K562 (cell line): Measurements from ENCODE around the gene MED31. TPM values are rescaled to one million over a fixed set of nuclear protein-coding genes. Genes with fewer than 3 reads are reported as not detected.
A peak's percentile ranks its signal among the peaks of the same experiment; 100 is the strongest.

Source experiments
- MAZ ChIP-seq, 2 experiments: fragments of 450-650 bp in 1 of 2; sonication (generic) in 1 of 2; formaldehyde crosslinking; IDR thresholded peaks in 1 of 2; conservative IDR thresholded peaks in 1 of 2; 2 replicates each; pipeline versions ENCODE4 v1.4.0 to v1.5.0; 2020; ENCODE audit warnings: mild to moderate bottlenecking in 1 of 2, missing genetic modification reagents in 1 of 2
- RBM22 ChIP-seq: fragments of 200-400 bp; formaldehyde crosslinking; IDR thresholded peaks from 2 replicates; pipeline ENCODE4 v1.6.1; 2018; ENCODE audit warnings: low read length, low read depth; ENCODE audit not compliant: poor library complexity, severe bottlenecking
- RHOXF2B ChIP-seq: fragments of 250-450 bp; sonication (Bioruptor Pico); conservative IDR thresholded peaks from 2 replicates; pipeline ENCODE4 v1.5.1; 2021
- SIN3A ChIP-seq, 2 experiments: fragments of 150-350 bp in 1 of 2; IDR thresholded peaks; 2 replicates each; pipeline ENCODE4 v1.6.1; 2011 to 2016; ENCODE audit warnings: borderline replicate concordance in 2 of 2, low read depth in 2 of 2, low read length in 2 of 2, mild to moderate bottlenecking in 2 of 2, moderate library complexity in 2 of 2; ENCODE audit not compliant: control insufficient read depth in 1 of 2
- SIN3B ChIP-seq: fragments of 450-650 bp; IDR thresholded peaks from 2 replicates; pipeline ENCODE4 v1.6.1; 2017; ENCODE audit warnings: low read depth, mild to moderate bottlenecking, moderate library complexity
- SUPT5H ChIP-seq: fragments of 450-650 bp; IDR thresholded peaks from 2 replicates; pipeline ENCODE4 v1.6.1; 2016
- TAF9B ChIP-seq: fragments of 450-650 bp; IDR thresholded peaks from 2 replicates; pipeline ENCODE4 v1.6.1; 2018; ENCODE audit warnings: mild to moderate bottlenecking; ENCODE audit not compliant: partially characterized antibody
- polyA plus RNA-seq, 8 experiments: library from polyadenylated mRNA; depleted of rRNA in 4 of 8; stranded (reverse) in 5 of 8; unstranded in 3 of 8; fragments of >200 nt; fragmentation: Nextera tagmentation in 2 of 8; fragmentation: Illumina TruSeq in 1 of 8; extraction: Ambion mirVana in 2 of 8; extraction: Trizol in 1 of 8; gene quantifications; 2 replicates each; pipeline versions ENCODE4 v1.2.1 to v1.2.3, GENCODE V29; 2011 to 2014; ENCODE audit warnings: inconsistent platforms in 1 of 8, missing spikeins in 1 of 8
- total RNA-seq, 7 experiments: library from RNA; depleted of rRNA in 6 of 7; stranded (reverse); fragments of >200 nt in 6 of 7; fragmentation: Illumina TruSeq in 2 of 7; extraction: Trizol in 2 of 7; gene quantifications; 2 replicates each; pipeline versions ENCODE4 v1.2.1 to v1.2.3, GENCODE V29; 2011 to 2021; ENCODE audit warnings: low replicate concordance in 1 of 7
- TF ChIP-seq, protein P1 (sequence below), 2 experiments: IDR thresholded peaks; 2 replicates each; pipeline ENCODE4 v1.6.1; 2011; ENCODE audit warnings: borderline replicate concordance in 1 of 2, control low read depth in 1 of 2, low read depth in 1 of 2, low read length in 1 of 2, mild to moderate bottlenecking in 1 of 2, mixed read lengths in 1 of 2, moderate library complexity in 1 of 2; ENCODE audit not compliant: insufficient read depth in 1 of 2, insufficient read length in 1 of 2, poor library complexity in 1 of 2, severe bottlenecking in 1 of 2; ENCODE audit errors: extremely low read depth in 1 of 2
- TF ChIP-seq, protein P2 (sequence below): fragments of 250-450 bp; sonication (Bioruptor Pico); IDR thresholded peaks from 2 replicates; pipeline ENCODE4 v1.6.1; 2021; ENCODE audit warnings: mild to moderate bottlenecking
- TF ChIP-seq, protein P3 (sequence below): sonication (generic); formaldehyde crosslinking; IDR thresholded peaks from 2 replicates; pipeline ENCODE4 v1.4.0; 2020; ENCODE audit warnings: mild to moderate bottlenecking, missing genetic modification reagents

MED31 gene
- total and polyA plus RNA-seq, 9 of the 15 experiments (the other 6 are each of a cell fraction or from before 2014, with no cell fraction given) = 6.4 to 39.9 (median 14.6) TPM

DNA sequence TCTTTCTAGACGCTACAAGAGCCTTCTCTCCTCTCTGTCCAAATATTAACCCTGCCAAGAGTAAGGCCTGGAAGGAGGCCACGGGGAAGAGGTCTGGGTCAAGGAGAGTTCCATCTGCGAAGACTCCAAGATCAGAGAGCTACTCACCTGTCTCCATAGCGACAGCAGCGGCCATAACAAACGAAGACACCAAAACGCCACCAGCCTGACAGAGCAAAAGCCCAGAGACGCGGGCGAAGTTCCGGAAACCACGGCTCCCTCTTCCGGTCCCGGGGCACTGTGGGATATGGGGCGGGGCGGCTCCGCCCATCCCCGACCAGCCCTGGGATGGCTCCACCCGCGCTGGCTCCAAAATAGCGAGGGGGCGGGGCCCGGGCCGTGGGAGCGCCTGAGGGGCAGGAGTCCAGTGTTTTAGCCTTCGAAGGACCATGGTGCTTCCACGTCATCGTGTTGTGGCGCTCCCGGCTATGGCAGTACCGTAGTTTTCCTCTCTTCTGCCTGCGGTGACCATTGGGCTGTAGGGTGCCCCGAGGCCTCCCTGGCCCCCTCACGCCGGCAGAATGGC is at the start of gene MED31, which contains the start of gene C17orf100 (continued):
- TF ChIP-seq, protein P1, sequence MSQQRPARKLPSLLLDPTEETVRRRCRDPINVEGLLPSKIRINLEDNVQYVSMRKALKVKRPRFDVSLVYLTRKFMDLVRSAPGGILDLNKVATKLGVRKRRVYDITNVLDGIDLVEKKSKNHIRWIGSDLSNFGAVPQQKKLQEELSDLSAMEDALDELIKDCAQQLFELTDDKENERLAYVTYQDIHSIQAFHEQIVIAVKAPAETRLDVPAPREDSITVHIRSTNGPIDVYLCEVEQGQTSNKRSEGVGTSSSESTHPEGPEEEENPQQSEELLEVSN (IDR thresholded peaks at IDR 0.05; ENCODE audit: borderline replicate concordance in 1 of 2, extremely low read depth in 1 of 2, insufficient read depth in 1 of 2, insufficient read length in 1 of 2, low read depth in 1 of 2, low read length in 1 of 2, poor library complexity in 1 of 2, severe bottlenecking in 1 of 2) = peak in 1 of 2 experiments; percentile 64
- TF ChIP-seq TAF9B (peak; percentile 18), SIN3B (peak; percentile 61; the same call in 1 of the 2 replicates), SUPT5H (peak; percentile 72; the same call in 1 of the 2 replicates), MAZ (CRISPR knock-in tag; conservative IDR thresholded peaks at IDR 0.05 in 1 of 2, IDR thresholded peaks at IDR 0.05 in 1 of 2) (peak; percentile 33 to 72; a peak in 2 of 4 replicates), RBM22 (no peak), RHOXF2B (CRISPR knock-in tag) (no peak), SIN3A (IDR thresholded peaks at IDR 0.05; ENCODE audit: borderline replicate concordance in 2 of 2, control insufficient read depth in 1 of 2, low read depth in 2 of 2, low read length in 2 of 2) (peak in 1 of 2 experiments; percentile 76; a peak in 1 of 4 replicates)
- TF ChIP-seq, protein P2, sequence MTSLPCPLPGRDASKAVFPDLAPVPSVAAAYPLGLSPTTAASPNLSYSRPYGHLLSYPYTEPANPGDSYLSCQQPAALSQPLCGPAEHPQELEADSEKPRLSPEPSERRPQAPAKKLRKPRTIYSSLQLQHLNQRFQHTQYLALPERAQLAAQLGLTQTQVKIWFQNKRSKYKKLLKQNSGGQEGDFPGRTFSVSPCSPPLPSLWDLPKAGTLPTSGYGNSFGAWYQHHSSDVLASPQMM = no peak
- TF ChIP-seq, protein P3, sequence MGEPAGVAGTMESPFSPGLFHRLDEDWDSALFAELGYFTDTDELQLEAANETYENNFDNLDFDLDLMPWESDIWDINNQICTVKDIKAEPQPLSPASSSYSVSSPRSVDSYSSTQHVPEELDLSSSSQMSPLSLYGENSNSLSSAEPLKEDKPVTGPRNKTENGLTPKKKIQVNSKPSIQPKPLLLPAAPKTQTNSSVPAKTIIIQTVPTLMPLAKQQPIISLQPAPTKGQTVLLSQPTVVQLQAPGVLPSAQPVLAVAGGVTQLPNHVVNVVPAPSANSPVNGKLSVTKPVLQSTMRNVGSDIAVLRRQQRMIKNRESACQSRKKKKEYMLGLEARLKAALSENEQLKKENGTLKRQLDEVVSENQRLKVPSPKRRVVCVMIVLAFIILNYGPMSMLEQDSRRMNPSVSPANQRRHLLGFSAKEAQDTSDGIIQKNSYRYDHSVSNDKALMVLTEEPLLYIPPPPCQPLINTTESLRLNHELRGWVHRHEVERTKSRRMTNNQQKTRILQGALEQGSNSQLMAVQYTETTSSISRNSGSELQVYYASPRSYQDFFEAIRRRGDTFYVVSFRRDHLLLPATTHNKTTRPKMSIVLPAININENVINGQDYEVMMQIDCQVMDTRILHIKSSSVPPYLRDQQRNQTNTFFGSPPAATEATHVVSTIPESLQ (CRISPR knock-in tag) = 0 out of 2 replicates have a peak, but pooled peaks have one; percentile 48
